GM15510 (cell line): ENCODE data around the gene RAB5A.

Source experiments
- POLR2A ChIP-seq: IDR thresholded peaks from 3 replicates; pipeline ENCODE4 v1.6.1; 2011; ENCODE audit warnings: borderline replicate concordance; ENCODE audit not compliant: insufficient read length; ENCODE audit errors: extremely low read depth

Gene RAB5A, protein sequence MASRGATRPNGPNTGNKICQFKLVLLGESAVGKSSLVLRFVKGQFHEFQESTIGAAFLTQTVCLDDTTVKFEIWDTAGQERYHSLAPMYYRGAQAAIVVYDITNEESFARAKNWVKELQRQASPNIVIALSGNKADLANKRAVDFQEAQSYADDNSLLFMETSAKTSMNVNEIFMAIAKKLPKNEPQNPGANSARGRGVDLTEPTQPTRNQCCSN

DNA sequence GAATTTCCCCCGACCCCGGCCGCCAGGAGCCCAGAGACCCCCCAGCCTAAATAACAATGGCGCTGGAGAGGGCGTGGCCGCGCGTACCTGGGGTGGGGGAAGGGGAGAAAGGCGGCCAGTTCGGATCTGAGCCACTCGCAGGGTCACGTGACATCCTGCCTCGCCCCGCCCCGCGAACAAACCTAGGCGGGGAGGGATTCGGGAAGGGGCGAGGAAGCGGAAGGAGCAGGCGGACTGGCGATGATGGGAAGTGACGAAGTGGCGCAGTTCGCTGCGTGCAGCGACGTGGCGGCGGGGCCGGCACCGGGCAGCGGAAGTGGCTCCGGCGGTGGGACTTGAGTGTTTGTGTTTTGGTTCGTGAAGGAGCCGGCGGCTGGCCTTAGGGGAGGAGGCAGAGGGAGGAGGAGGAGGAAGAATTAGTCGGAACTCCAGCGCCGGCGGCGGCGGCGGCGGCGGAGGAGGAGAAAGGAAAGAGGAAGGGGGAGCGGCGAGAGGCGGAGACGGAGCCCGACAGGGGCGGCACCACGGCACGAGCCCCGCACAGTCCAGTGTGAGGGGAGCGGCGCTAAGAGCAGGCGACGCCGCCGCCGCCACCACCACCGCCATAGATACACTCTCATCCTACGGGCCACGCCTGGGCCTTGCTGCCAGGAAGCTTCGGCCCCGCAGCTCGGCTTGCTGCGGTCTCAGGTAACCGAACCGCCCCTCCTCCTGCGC, at the start of gene RAB5A:
RAB5A (plus strand) TSS at position 266 of the 717 bp plus-strand sequence. CDS start 3,802 bp downstream, outside the sequence.
- TF ChIP-seq POLR2A = peak; percentile 65

DNA sequence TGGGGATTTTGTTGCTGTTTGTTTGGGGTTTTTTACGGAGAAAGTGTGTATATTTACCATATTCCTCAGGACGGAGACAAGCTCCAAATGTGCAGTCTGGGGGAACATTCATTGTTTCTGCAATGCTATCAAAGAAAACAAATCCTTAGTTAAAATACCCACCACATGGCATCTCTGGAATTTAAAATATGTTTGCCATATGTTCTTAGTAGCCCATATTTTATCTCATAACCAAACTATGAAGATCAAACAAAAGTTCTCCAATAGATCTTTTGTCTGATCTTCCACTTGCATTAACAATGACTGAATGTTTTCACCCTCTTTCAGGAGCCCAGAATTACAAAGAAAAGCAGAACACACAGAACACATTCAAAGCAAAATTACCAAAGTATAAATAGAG, 48.2 kb upstream of the RAB5A start:
- TF ChIP-seq POLR2A = no peak

DNA sequence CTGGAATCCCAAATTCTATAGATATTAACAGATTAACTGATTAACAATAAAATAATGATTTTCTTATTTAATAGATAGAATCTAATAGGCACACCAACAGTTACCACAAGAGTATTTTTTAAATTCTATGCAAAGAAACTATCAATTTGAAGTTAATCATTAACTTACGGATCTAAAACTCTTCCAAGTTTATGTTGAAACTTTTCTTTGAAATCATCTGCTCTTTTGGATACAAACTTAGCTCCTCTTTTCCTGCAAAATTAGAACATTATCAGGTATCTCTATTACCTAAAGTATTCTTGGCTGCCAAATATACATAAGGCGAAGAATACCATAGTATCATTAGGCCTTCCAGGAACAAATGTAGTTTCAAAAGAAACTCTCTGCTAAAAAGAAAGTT, 47.6 kb upstream of the RAB5A start:
- no peak for TF ChIP-seq POLR2A

DNA sequence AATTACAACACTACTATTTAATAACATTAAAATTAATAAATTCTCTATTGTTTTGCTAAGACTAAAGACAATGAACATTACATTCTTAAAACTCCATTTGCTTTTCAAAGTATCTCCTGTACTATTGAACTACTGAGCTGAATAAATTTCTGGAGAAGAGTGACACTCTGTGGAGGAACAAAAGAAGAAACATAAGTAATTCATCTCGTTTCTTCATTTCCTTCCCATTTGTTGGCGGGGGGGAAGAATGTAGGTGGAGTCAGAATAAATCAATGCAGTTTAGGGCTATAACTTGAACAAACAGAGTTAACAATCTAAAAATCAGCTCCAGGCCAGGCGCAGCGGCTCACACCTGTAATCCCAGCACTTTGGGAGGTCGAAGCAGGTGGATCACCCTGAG, 45.6 kb upstream of the RAB5A start:
- no peak for TF ChIP-seq POLR2A

DNA sequence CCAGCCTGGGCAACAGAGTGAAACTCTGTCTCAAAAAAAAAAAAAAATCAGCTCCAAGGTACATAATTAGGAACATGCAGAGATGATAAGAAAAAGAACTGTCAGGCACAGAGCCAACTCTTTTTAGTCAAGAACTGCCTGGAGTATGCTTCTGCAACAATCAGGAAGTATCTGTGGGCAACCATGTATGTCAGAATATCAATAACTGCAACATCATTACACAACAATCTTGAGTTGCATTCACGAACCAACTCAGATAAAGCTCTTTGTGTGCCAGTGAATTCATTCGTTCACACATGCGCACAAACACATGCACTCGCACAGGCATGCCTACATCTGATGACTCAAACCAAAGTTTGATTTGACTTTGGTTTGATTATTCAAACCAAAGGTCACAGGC, 45.0 kb upstream of the RAB5A start:
- no peak for TF ChIP-seq POLR2A

DNA sequence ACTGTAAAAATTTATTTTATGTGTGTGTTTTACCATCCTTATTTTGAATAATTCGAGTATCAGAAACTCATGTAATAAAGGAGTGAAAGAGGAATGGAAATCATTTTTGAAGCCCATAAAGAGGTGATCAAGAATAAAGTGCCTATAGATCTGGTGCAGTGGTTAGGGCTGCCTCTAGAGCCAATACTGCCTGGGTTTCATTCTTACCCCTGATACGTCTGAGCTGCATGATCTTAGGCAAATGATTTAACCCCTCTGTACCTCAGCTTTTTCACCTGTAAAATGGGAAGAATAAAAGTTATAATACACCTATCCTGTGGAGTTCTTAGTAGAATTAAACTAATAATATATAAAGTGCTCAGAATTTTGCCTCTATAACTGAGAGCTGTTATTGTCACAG, 43.2 kb upstream of the RAB5A start:
- TF ChIP-seq POLR2A = no peak

DNA sequence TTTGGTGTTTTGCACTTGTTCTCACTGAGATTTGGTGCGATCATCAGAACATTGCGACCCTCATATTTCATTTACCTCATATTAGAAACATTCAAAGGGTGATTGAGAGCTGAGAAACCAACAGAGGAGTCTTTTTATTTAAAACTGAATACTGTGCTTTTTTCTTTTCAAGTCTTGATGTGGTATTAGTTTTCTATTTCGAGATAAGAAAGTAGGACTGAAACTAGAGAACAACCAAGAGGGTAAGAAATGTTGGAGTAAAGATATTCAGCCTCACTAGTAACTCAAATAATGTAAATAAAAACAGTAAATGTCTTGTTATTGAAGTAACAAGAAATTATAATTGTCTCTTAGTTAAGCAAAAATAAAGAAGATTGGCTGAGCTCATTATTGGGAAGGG, 39.4 kb upstream of the RAB5A start:
- TF ChIP-seq POLR2A = no peak

DNA sequence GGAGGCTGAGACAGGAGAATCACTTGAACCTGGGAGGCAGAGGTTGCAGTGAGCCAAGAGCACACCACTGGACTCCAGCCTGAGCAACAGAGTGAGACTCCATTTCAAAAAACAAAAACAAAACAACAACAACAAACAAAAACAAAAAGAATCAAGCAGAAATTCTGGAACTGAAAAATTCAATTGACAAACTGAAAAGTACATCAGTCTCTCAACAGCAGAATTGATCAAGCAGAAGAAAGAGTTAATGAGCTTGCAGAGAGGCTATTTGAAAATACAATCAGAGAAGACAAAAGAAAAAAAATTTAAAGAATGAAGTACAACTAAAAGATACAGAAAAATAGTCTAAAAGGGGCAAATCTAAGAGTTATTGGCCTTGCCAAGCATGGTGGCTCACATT, 35.4 kb upstream of the RAB5A start:
- no peak for TF ChIP-seq POLR2A

DNA sequence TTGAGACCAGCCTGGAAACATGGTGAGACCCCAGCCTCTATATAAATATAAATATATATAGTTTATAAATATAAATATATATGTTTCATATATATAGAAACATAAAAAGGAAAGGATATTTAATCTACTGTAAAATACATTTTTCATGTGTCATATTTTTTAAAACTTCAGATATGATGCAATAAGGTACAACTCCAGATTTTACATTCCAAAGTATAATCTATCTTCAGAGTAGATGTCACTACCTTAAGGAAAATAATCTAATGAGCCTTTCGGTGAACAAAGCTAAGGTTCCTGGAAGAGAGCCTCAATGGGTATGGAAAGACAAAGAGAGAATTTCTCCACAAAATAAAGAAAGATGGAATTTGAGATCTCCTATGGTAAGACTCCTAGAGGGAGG, 29.7 kb upstream of the RAB5A start:
- no peak for TF ChIP-seq POLR2A

DNA sequence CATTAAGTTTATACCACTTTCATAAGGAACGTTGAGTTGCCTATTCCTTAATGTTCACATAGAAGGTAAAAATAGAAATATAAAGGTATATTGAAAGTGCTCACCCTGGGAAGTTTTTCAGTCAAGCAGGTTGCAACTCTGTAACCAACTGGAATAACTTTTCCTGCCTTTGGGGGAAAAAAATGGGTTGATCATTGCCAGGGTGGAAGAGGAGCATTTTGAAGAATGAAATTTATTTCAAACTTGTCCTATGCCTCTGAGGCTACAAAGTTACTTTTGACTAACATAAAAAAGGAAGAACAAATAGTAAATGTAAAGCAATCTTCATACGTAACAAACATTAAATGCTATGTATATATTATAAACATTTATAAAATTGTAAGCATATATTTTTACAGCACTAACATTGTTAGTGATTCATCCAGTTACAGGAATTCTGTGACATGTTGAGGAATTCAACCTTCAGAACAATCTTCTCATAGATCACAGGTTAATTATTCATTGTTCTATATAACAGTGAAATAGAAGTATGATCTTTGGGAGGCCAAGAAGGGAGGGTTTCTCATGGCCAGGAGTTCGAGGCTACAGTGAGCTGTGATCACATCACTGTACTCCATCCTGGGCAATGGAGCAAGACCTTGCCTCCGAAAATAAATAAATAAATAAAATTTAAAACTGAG, 26.4 kb upstream of the RAB5A start:
- no peak for TF ChIP-seq POLR2A

DNA sequence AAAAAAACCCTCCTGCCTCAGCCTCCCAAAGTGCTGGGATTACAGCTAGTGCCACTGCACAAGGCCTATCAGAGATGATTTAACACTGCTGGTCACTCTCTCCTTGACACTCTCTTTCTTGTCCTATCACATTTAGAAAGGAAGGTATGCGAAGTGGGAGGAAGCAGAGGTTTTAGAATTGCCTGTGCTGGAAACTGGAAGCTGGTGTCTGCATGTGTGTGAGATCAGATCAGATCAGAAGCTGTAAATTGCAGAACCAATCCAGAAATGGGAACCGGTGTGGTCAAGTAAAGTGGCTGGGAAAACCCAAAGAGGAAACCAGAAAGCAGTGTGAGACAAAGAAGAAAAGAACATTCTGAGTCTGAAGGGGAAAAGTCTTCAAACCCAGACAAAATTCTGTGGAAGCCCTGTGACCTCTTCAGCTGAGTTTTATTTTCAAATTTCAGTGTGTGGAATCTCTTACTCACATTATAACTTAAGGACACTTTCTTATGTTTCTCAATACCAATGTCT, 15.7 kb upstream of the RAB5A start:
- TF ChIP-seq POLR2A = no peak

DNA sequence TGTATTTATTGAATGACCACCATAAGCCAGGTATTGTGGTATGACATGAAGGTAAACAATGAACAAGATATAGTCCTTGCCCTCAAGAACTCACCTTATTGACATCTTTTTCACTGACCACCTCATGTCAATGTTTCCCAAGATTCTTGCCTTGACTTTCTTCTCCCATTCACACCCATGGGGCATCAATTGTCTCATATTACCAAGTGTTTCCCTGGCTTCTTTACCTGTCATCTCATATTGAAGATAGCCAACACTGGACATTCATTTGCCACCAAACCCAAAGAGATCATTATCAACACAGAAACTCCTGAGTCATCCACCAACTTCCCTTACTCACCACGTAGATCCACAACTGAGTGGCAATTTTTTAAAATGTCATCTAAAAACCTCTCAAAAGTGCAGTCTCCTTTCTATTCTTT, 15.1 kb upstream of the RAB5A start:
- no peak for TF ChIP-seq POLR2A

DNA sequence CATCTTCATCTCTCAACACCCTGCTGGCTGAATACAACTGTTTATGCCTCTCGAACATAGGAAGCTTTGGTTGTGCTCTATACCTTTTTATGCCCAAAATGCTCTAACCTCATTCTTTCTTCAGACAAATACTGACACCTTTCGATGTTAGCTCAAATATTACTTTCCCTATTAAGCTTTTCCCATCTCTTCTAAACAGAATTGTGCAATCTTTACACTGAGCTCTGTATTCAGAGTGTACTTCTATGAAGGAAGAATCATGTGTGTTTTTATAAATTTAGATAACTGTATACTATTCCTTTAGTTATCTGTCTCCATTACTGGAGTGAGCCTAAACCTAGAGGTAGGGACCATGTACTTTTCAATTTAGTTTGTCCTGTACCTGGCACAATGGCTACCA, 14.5 kb upstream of the RAB5A start:
- no peak for TF ChIP-seq POLR2A

DNA sequence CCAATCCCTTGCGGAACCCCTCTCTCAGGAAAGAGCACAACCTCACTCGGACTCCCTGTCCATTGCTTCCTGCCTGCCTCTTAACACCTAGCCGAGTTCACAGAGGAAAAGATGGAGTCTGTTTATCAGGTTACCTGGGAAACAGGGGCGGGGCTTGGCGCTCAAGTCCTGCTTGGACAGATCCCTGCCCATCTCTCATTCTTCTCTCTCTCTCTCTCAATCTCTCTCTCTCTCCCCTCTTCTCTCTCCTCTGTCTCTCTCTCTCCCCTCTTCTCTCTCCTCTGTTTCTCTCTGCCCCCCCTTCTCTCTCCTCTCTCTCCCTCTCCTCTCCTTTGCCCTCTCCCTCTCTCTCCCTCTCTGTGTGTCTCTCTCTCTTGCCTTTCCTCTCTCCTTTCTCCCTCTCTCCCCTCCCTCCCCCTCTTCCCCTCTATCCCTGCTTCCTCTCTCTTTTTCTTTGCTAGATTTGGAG, 12.8 kb upstream of the RAB5A start, which contains the start of gene EFHB:
EFHB (minus strand) TSS at position 120 of the 469 bp plus-strand sequence. CDS start 199 bp downstream, outside the sequence.
- no peak for TF ChIP-seq POLR2A
